Regular cardiac myocyte (primary cell): ENCODE results near the gene ABCD1. TPM values are rescaled to one million over a fixed set of nuclear protein-coding genes. Genes with fewer than 3 reads are reported as not detected.

ENCODE experiments used
- total RNA-seq: library from RNA; depleted of rRNA; stranded (reverse); fragments of >200 nt; gene quantifications from 2 replicates; pipeline ENCODE4 v1.2.3, GENCODE V29; 2014

The ABCD1 gene
- total RNA-seq = 11.0 and 11.1 TPM in 2 replicates

DNA sequence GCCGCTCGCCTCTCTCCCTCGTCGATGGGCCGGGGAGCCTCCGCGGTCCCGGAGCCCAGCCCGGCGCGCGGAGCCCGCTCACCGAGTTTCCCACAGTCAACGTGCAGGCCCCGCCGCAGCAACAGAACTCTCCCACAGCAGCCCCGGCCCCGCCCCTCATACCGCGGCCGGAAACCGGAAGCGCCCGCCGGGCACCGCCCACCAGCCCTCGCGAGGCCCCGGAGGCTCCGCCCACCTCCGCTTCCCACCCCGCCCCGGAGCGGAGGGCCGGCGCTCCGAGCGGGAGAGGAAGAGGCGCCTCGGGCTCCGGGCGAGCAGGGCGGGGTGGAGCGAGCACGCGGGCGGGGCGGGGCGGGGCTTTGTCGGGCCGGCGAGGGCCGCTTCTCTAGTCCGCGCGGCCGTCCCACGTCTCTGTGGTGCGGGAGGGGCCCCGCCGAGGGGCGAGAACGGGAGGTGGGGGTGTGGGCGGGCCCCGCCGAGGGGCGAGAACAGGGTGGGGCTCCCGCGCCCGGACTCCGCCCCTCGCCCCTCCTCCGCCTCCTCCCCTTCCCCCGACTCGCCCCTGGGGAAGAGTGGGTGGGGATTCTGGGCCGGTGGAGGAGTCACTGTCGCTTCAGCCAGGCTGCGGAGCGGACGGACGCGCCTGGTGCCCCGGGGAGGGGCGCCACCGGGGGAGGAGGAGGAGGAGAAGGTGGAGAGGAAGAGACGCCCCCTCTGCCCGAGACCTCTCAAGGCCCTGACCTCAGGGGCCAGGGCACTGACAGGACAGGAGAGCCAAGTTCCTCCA is at the start of gene ABCD1, which contains the start of gene BCAP31:
ABCD1 (plus strand) TSS at position 605 of the 787 bp plus-strand sequence. CDS start 411 bp downstream, outside the sequence.
BCAP31 (minus strand) TSS at position 136 of the 787 bp plus-strand sequence. CDS start 1,143 bp downstream, outside the sequence.

DNA sequence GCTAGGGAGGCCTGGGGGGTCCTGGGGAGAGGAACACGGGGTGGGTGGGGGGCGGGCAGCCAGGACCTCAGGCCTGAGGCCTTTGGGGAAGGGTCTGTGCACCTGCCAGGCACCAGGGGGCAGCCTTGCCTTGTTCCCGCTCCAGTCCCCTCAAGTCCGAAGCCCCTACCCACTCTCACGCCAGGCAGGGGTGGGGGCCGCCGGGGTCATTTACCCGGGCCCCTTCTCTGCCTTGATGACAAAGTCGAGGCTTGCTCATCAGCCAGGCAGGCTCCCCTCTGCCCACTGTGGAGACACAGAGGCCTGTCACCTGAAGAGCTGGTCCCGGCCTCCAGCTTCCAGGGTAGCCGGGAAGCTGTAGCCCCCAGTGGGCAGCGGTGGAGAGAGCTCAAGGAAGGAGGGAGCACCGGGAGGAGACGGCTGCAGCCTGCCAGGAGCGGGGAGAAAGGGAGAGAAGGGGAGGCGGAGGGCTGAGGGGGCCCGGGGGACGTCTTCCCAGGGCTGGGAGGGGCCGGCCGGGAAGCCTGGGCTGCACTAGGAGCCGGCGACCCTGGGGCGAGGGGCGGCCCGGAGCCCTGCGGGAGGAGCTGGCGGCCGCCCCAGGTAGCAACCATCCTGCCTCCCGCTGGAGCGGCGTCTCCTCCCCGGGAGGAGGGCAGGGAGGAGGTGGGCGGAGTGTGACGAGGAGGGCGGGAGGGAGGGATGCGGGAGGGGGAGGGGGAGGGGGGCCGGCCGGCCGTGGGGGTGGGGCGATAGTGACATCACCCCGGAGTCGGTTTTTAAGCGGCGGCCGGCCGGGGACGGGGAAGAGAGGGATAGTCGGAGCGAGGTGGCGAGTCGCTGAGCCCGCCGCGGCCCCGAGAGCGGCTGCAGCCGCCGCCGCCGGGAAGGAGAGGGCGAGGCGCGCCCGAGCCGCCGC is 37.3 kb upstream of the ABCD1 start, which contains the start of gene SLC6A8:
SLC6A8 (plus strand) TSS at position 806 of the 919 bp plus-strand sequence. CDS start 649 bp downstream, outside the sequence.

DNA sequence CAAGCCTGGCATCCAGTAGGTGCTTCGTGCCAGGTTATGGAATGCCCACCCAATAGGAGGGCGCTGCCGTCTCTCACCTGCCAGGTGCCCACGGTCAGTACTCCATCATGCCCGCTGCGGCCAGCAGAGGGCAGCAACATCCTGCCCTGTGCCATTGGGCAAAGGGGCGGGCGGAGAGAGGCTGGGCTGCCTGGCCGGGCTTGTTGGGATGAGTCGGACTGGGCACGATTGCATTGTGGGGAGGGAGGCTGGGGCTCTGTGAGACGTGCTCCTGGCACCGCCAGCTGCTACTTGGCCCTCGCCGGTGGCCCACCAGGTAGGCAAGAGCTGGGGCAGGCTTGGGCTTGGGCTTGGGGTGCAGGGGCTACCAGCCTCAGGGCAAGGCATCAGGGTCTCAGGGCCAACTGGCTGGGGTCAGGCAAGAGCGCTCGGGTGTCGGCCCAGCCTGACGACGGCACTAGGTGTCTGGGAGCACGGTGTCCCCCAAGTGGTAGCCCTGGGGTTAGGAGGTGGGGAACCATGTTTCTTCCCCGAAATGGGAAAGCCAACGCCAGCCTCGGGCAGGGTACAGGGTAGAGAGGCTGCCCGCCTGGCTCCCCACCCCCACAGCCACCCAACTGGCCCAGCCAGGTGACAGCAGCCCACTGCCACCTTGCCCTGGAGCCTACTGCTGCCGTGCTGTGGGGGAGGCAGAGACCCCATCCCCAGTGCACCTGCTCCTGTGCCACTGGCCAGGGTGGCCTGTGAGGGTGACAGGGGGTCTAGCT is 39.5 kb downstream of the ABCD1 start, which contains the start of gene PLXNB3:
PLXNB3 (plus strand) TSS at position 261 of the 767 bp plus-strand sequence. CDS start 1,287 bp downstream, outside the sequence.

DNA sequence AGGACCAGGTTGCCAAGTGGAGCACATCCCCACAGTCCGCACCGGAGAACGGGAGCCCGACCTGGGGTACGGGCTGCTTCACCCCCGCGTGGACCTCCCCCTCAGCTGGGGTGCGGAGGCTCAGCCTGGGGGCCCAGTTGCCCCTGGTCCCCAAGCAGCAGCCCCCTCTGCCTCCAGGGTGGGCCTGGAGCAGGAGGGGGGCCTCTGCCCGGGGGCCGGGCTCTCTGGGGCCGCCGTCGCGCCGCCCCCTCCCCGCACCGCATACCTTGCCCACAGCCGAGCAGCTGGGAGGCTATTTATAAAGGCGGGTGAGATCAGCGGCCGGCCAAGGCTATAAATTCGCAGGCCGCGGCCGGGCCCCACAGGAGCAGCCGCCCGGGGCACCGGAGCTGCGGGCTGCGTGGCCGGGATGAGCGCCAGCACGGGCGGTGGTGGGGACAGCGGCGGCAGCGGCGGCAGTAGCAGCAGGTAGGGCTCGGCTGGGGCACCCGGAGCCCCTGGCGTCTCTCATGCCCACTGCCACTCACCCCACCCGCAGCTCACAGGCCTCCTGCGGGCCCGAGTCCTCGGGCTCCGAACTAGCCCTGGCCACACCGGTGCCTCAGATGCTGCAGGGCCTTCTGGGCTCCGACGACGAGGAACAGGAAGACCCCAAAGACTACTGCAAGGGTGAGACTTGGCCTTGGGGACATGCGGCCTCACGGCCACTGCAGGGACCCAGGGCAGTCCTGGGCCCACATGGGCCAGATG is 56.2 kb downstream of the ABCD1 start, which contains the start of gene SRPK3:
SRPK3 (plus strand) TSS at position 364 of the 750 bp plus-strand sequence; CDS start at position 410, 46 bp downstream.

Other genes starting within 250 kb of the ABCD1 start
- 43.9 and 56.4 TPM in 2 replicates for gene BGN, start 229.9 kb upstream of the ABCD1 start, total RNA-seq
- not detected in 2 replicates for gene ATP2B3, start 207.2 kb upstream of the ABCD1 start, total RNA-seq
- gene CCNQ, start 125.7 kb upstream of the ABCD1 start, total RNA-seq = 25.9 and 48.5 TPM in 2 replicates
- under 0.01 TPM in 1 of 2 replicates, not detected in the other for gene DUSP9, start 77.7 kb upstream of the ABCD1 start, total RNA-seq
- under 0.01 and 0.85 TPM in 2 replicates for gene PNCK, start 51.0 kb upstream of the ABCD1 start, total RNA-seq
- 2.3 and 13.0 TPM in 2 replicates for gene SLC6A8, start 36.9 kb upstream of the ABCD1 start, total RNA-seq
- 240 and 278 TPM in 2 replicates for gene BCAP31, start 469 bp upstream of the ABCD1 start, total RNA-seq
- gene PLXNB3, start 39.4 kb downstream of the ABCD1 start, total RNA-seq = 4.2 and 6.5 TPM in 2 replicates
- 0.58 and 0.85 TPM in 2 replicates for gene SRPK3, start 56.2 kb downstream of the ABCD1 start, total RNA-seq
- gene IDH3G, start 69.5 kb downstream of the ABCD1 start, total RNA-seq = 26.5 and 52.0 TPM in 2 replicates
- 92.6 and 162 TPM in 2 replicates for gene SSR4, start 69.8 kb downstream of the ABCD1 start, total RNA-seq
- gene PDZD4, start 105.7 kb downstream of the ABCD1 start, total RNA-seq = 0.19 and 0.56 TPM in 2 replicates
- gene L1CAM, start 161.3 kb downstream of the ABCD1 start, total RNA-seq = 1.9 and 3.7 TPM in 2 replicates
- not detected in 2 replicates for gene AVPR2, start 179.8 kb downstream of the ABCD1 start, total RNA-seq
- gene ARHGAP4, start 201.4 kb downstream of the ABCD1 start, total RNA-seq = 0.38 and 0.85 TPM in 2 replicates
- 47.6 and 120 TPM in 2 replicates for gene NAA10, start 210.2 kb downstream of the ABCD1 start, total RNA-seq
- gene RENBP, start 219.8 kb downstream of the ABCD1 start, total RNA-seq = 2.3 and 13.2 TPM in 2 replicates
- gene HCFC1, start 247.0 kb downstream of the ABCD1 start, total RNA-seq = 7.9 and 13.4 TPM in 2 replicates
- gene TMEM187, start 247.9 kb downstream of the ABCD1 start, total RNA-seq = 4.0 and 6.8 TPM in 2 replicates